Ureter (tissue), 1 donor: ENCODE results near the gene MAP2K1. TPM values are rescaled to one million over a fixed set of nuclear protein-coding genes. Genes with fewer than 3 reads are reported as not detected.
"Not testable (repeated sequence)": the region's sequence is repeated elsewhere in the genome, so short reads cannot be mapped to it uniquely, and the experiment has no call there.

Experiments
- DNase-seq: peaks from one replicate; pipeline ENCODE4 v3.0.0-alpha.2; 2020; ENCODE audit warnings: low spot score
- total RNA-seq: library from RNA; stranded (reverse); gene quantifications from one replicate; pipeline ENCODE4 v1.2.4, GENCODE V29; 2023
- donor health status: DM: yes; HTN: yes; CAD: no.

The MAP2K1 gene
- total RNA-seq, 1 donor from 2014 or later: 23.1 TPM

DNA sequence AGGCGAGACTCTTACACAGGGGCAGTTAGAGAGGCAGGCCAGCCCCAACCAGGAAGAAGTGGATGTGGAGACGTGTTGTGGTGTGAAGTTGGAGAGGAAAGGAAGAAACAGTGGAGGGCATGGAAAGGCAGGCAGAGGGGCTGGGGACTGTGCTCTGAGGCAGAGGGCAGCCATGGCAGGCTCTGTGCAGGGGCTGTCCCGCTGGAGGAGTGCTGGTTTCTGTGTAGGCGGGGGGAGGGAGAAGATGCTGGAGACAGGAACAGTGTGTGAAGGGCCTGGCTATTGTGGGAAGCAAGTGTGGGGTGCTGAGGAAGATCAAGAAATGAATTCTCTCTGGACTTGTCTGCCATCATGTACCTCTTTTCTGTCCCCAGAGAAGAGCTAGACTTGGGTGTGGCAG lies 89.8 kb downstream of the MAP2K1 start:
- DNase-seq: no peak

GRCh38 chr15:66477011-66477410 lies 90.3 kb downstream of the MAP2K1 start:
- DNase-seq: no peak

DNA sequence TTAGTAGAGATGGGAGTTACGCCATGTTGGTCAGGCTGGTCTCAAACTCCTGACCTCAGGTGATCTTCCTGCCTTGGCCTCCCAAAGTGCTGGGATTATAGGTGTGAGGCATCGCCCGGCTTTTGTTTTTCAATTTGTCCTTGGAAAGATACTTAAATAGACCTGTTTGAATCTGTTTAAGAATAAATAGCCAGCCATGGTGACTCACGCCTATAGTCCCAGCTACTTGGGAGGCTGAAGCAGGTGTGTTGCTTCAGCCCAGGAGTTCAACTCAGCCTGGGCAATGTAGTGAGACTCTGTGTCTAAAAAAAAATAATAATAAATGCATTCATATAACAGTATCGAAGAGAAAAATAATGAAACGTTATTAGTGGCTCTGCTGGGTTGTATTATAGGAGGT lies 93.6 kb downstream of the MAP2K1 start:
- no peak for DNase-seq

DNA sequence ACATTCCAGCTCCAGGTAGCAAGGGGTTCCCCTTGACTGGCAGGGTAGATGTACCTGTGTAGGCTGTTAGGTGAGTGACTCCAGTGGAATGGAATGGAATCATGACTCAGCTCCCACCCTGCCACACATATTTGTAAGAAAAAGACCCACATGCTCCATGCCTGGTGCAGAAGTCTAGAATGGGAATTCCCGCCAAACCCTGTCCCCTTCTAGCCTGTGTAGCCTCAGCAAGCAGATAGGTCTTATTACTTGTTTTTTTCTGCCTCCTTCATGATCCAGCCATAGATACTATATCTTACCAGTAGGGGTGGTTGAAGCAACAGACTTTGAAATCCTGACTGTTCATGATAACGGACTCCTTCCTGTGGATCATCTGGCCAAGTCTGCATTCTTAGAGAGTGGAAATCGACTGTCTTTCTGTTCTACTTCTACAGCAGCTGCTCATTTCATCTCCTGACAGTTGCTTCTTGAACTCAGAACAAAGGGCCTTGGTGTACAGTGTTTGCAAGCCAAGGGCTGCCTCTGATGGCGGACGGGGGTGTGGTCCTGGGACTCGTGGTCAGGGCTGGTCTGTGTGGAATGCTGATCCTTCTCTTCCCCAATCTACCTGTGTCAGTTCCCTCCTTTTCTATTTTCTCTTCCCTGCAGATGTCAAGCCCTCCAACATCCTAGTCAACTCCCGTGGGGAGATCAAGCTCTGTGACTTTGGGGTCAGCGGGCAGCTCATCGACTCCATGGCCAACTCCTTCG lies 94.6 kb downstream of the MAP2K1 start:
- DNase-seq: no peak

DNA sequence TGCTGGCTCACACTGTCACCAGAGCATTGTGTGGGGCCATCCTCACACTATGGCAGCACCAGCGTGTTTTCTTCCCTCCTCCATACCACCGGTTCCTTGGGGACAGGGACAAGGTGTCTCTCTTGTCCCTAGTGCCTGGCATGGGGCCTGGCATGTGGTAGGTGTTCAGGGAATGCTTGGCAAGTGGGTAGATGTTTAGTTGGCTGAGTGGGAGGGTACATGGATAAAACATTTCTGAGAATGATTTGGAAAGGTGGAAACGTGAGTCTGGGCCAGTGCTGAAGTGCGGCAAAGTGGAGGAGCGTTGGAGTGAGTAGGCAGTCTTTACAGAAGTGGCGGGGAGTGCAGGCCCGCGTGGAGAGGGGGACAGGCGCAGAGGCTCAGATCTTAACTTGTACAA lies 95.8 kb downstream of the MAP2K1 start:
- no peak for DNase-seq

GRCh38 chr15:66483131-66483566 lies 96.4 kb downstream of the MAP2K1 start:
- no peak for DNase-seq

GRCh38 chr15:66484539-66485112 lies 97.9 kb downstream of the MAP2K1 start:
- DNase-seq: no peak

DNA sequence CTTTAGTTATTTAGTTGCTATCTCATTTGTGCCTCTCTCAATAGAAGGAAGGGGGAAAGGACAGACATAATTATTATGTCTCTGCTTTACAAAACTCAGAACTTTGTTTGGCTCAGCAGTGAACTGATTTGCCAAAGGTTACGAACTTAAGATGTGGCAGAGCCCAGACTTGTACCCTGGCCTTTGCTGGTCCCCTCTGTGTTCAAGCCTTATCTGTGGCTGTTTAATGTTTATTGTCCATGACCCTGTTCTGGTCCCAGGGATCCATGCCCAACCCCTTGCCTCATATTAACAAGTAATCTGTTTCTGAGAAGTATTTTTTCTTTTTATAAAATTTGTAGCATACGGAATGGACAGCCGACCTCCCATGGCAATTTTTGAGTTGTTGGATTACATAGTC lies 100.2 kb downstream of the MAP2K1 start:
- DNase-seq: no peak

- no peak for DNase-seq
These were observed 101.8 kb downstream of the MAP2K1 start for GRCh38 chr15:66488525-66488924.

DNA sequence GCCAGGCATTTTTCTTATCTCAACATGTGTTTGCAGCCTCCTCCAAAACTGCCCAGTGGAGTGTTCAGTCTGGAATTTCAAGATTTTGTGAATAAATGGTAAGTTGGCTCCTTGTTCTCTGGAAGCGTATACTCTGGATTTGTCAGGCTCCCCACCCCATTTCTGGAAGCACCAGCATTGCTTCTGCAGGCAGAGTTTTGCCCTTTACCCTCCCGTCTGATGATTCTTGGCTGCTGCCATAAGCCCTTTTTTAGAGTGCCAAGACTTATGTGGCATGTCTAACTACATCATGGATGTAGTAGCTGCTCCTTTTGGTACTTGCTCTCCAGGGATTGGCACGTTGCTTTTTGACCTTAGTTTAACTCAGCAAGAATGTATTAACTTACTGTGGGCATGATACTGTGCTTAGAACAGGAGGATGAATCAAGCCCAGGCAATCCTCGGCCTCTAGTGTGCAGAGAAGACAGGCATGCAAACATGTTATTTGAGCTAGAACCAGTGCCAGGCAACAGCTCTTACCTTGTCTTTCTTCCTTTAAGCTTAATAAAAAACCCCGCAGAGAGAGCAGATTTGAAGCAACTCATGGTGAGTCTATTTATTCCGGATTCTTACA lies 102.6 kb downstream of the MAP2K1 start:
- DNase-seq: no peak

DNA sequence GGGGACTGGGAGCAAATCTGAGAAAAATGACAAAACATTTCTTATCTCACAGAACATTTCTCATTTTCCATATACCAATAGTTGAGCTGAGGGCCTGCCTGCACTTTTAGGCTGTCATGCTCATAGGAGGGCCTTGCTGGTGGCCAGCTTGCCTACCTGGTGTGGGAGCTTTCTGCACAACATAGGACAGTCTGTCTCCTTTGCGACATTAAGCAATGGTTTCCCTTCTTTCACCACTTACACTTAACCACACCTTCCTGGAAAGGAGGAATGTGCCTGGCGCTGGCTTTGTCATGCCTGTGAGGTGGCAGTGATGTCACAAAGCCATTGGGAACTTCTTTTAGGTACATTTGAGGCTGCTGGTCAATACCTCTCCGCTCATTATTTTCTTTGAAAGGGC lies 105.1 kb downstream of the MAP2K1 start:
- DNase-seq: no peak

DNA sequence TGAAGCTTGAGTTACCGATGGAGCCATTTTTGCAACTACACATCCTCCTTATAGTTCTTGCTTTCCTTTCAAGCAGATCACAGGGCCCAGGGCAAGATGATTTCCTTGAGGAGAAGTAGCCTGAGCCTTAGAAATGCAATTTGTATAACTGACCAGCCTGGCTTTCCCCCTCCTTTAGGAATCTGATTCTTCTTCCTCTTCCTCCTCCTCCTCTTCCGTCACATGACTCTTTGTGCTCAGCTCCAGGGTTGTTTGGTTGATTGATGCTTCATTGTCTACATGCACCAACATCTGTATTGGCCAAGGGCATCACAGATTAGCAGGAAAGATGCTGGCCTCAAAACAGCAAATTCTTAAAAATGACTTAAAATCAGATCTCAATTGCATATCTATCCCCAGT lies 107.5 kb downstream of the MAP2K1 start:
- DNase-seq: no peak

GRCh38 chr15:66496951-66497501 lies 110.3 kb downstream of the MAP2K1 start:
- no peak for DNase-seq

- DNase-seq: peak; percentile 96
These were observed 111.1 kb downstream of the MAP2K1 start, which contains the start of gene SNAPC5 for GRCh38 chr15:66497502-66498455. Gene SNAPC5 (minus strand): TSS chr15:66497762. CDS start chr15:66497731, 31 bp downstream.

DNA sequence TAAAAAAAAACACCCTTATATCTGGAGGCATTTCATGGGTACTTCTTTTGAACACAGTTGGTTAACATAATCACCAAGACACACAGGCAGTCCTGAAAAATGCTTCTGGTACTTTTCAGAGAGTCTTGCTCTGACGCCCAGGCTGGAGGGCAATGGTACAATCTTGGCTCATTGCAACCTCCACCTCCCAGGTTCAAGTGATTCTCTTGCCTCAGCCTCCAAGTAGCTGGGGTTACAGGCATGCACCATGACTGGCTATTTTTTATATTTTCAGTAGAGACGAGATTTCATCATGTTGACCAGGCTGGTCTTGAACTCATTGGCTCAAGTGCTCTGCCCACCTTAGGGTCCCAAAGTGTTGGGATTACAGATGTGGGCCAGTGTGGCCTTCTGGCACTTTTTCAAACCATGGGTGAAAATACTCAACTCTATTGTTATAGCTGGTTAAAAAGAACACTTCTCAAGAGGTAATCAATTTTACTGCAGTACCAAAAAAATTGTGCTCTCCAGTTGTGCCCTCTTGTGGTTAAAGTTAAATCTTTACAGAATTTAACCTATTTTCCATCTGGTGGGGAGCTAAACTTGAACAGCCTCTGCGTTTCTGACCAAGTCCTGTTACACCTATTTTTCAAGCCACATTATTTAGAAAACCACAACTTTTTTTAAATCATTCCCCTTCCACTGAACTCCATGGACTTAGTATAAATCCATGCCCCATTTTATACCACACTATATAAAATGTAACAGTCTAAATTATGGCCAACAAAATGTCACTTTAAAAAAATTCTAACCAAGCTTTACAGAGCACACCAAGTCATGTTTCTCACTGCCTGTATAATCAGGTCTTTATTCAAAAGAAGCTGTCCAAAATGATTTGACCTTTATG lies 112.0 kb downstream of the MAP2K1 start:
- DNase-seq: no peak

- DNase-seq: not testable (repeated sequence)
These were observed 113.6 kb downstream of the MAP2K1 start for GRCh38 chr15:66500346-66500745.

- no peak for DNase-seq
These were observed 115.8 kb downstream of the MAP2K1 start for GRCh38 chr15:66502491-66502890.

GRCh38 chr15:66503041-66503648 lies 116.4 kb downstream of the MAP2K1 start:
- not testable (repeated sequence) for DNase-seq

GRCh38 chr15:66503780-66504562 lies 117.3 kb downstream of the MAP2K1 start:
- DNase-seq: no peak
